K562 (cell line): ENCODE data around the gene GSDME. TPM values are rescaled to one million over a fixed set of nuclear protein-coding genes. Genes with fewer than 3 reads are reported as not detected.

ENCODE experiments used
- ATAC-seq: fragments of 200-7000 bp; cut with Tn5 transposase; 3 replicates; pipeline ENCODE4 v1.9.1; 2020; ENCODE audit warnings: moderate library complexity
- BruUV-seq: library from RNA; stranded (reverse); fragments of 400-500 nt; replicated peaks from 2 replicates; lab custom pipeline; 2021; lab: Mats Ljungman, UMichigan
- CTCF ChIA-PET: fragments of 300-600 bp; formaldehyde crosslinking; extraction: SDS; loops from one replicate; lab custom pipeline; 2021; ENCODE audit warnings: low intra/inter-chr PET ratio; lab: Yijun Ruan, JAX
- POLR2A ChIA-PET: fragments of 300-600, 350-650 bp; sonication (Branson Sonifier 250); formaldehyde crosslinking; extraction: SDS; loops from one replicate; lab custom pipeline; 2021; ENCODE audit warnings: antibody characterized with exemption, inconsistent platforms; lab: Yijun Ruan, JAX
- DNase-seq, 4 experiments: peaks; one replicate each; pipeline versions ENCODE4 v3.0.0 to v3.0.0-alpha.2; 2011 to 2018; ENCODE audit warnings: low spot score in 3 of 4, mixed read lengths in 3 of 4; ENCODE audit errors: extremely low read depth in 1 of 4
- FAIRE-seq: peaks from 2 replicates; lab custom pipeline; 2011; peaks lifted over from hg19 to GRCh38; lab: Jason Lieb, UNC
- H2AFZ ChIP-seq: 2 replicates; pipeline ENCODE4 v1.6.0; 2011; ENCODE audit warnings: low read depth, low read length, control low read depth, inconsistent platforms
- H3K27ac ChIP-seq: fragments of 200-600 bp; 3 replicates; pipeline ENCODE4 v1.8.0; 2011; ENCODE audit warnings: low read depth, mild to moderate bottlenecking, control low read depth, inconsistent platforms, low read length, moderate library complexity, mixed read lengths; ENCODE audit errors: extremely low read depth
- H3K27me3 ChIP-seq, 2 experiments: fragments of 300-600 bp in 1 of 2; 2 replicates in 1 of 2; 3 replicates in 1 of 2; pipeline versions ENCODE4 v1.6.0 to v1.8.0; 2011; ENCODE audit warnings: inconsistent platforms in 2 of 2, low read length in 2 of 2, mild to moderate bottlenecking in 1 of 2, mixed read lengths in 1 of 2, moderate library complexity in 1 of 2; ENCODE audit not compliant: control insufficient read depth in 2 of 2, insufficient read depth in 2 of 2
- H3K36me3 ChIP-seq: fragments of 300-600 bp; 3 replicates; pipeline ENCODE4 v1.8.0; 2011; ENCODE audit warnings: mild to moderate bottlenecking, low read length, inconsistent platforms; ENCODE audit not compliant: control insufficient read depth, insufficient read depth
- H3K4me1 ChIP-seq, 2 experiments: fragments of 200-600 bp in 1 of 2; replicated peaks in 1 of 2; 2 replicates in 1 of 2; 3 replicates in 1 of 2; pipeline versions ENCODE4 v1.5.1 to v1.8.0; 2011; ENCODE audit warnings: inconsistent platforms in 2 of 2, low read length in 2 of 2, mild to moderate bottlenecking in 1 of 2, mixed read lengths in 1 of 2, moderate library complexity in 1 of 2; ENCODE audit not compliant: control insufficient read depth in 2 of 2, insufficient read depth in 2 of 2
- H3K4me2 ChIP-seq: 2 replicates; pipeline ENCODE4 v1.6.1; 2011; ENCODE audit warnings: low read length, control low read depth, inconsistent platforms, mixed read lengths; ENCODE audit not compliant: insufficient read depth
- H3K4me3 ChIP-seq: fragments of 200-600 bp; sonication (generic), shearing (Covaris generic); 2 replicates; pipeline ENCODE4 v1.5.1; 2016; ENCODE audit warnings: control low read depth, inconsistent platforms
- H3K79me2 ChIP-seq: fragments of 200-600 bp; 3 replicates; pipeline ENCODE4 v1.8.0; 2011; ENCODE audit warnings: low read length, inconsistent platforms; ENCODE audit not compliant: control insufficient read depth, insufficient read depth
- H3K9ac ChIP-seq, 2 experiments: 2 replicates each; pipeline versions ENCODE4 v1.6.0 to v1.6.1; 2011; ENCODE audit warnings: low read depth in 2 of 2, low read length in 2 of 2, control low read depth in 1 of 2, inconsistent platforms in 1 of 2, mild to moderate bottlenecking in 1 of 2, mixed read lengths in 1 of 2; ENCODE audit not compliant: insufficient read depth in 1 of 2
- H3K9me1 ChIP-seq: one replicate; pipeline ENCODE4 v1.6.0; 2011; ENCODE audit warnings: inconsistent platforms, mild to moderate bottlenecking, low read length, moderate library complexity; ENCODE audit not compliant: control insufficient read depth, insufficient read depth
- H3K9me3 ChIP-seq: replicated peaks from 2 replicates; pipeline ENCODE4 v1.5.1; 2011; ENCODE audit warnings: low read depth, low read length, inconsistent platforms; ENCODE audit not compliant: control insufficient read depth, insufficient read depth
- H4K20me1 ChIP-seq: replicated peaks from 2 replicates; pipeline ENCODE4 v1.6.1; 2011; ENCODE audit warnings: low read length, inconsistent platforms, mixed read lengths; ENCODE audit not compliant: control insufficient read depth, insufficient read depth
- AFF4 ChIP-seq: sonication (generic); formaldehyde crosslinking; IDR thresholded peaks from 2 replicates; pipeline ENCODE4 v1.8.0; 2023; ENCODE audit warnings: mild to moderate bottlenecking, missing genetic modification reagents
- ARNT ChIP-seq, 2 experiments: fragments of 450-650 bp; IDR thresholded peaks; 2 replicates each; pipeline ENCODE4 v1.6.1; 2016; ENCODE audit warnings: mild to moderate bottlenecking in 1 of 2
- CGGBP1 ChIP-seq: fragments of 250-450 bp; sonication (Bioruptor Pico); IDR thresholded peaks from 2 replicates; pipeline ENCODE4 v1.9.0; 2021; ENCODE audit warnings: mild to moderate bottlenecking
- HMBOX1 ChIP-seq: sonication (generic); IDR thresholded peaks from 2 replicates; pipeline ENCODE4 v1.6.1; 2016
- MLX ChIP-seq, 2 experiments: fragments of 450-650 bp in 1 of 2; sonication (generic) in 1 of 2; formaldehyde crosslinking; conservative IDR thresholded peaks; 2 replicates each; pipeline versions ENCODE4 v1.4.0 to v1.8.1; 2020 to 2022; ENCODE audit warnings: mild to moderate bottlenecking in 1 of 2, missing genetic modification reagents in 1 of 2
- TEAD4 ChIP-seq, 2 experiments: sonication (generic) in 1 of 2; formaldehyde crosslinking in 1 of 2; IDR thresholded peaks; 2 replicates each; pipeline versions ENCODE4 v1.6.1 to v1.8.0; 2012 to 2022; ENCODE audit warnings: borderline replicate concordance in 1 of 2, inconsistent platforms in 1 of 2, low read length in 1 of 2, mild to moderate bottlenecking in 1 of 2, missing genetic modification reagents in 1 of 2
- ZNF699 ChIP-seq: fragments of 250-450 bp; sonication (Bioruptor Pico); IDR thresholded peaks from 2 replicates; pipeline ENCODE4 v1.8.0; 2021; ENCODE audit warnings: mild to moderate bottlenecking, moderate library complexity; ENCODE audit not compliant: insufficient replicate concordance
- WGBS: fragments of 100-300 bp; shearing (Covaris generic); methylation state at CpG from one replicate; pipeline ENCODE4 v1.1.6; 2016; ENCODE audit warnings: low coverage, mixed read lengths; ENCODE audit not compliant: insufficient coverage; ENCODE audit errors: missing lambda C conversion rate; 5-methylcytosine and 5-hydroxymethylcytosine counted together
- in situ Hi-C: fragments of 300-500 bp; cut with MboI; formaldehyde crosslinking; loops from 4 replicates; pipeline ENCODE4 v1.15.0; 2018; ENCODE audit warnings: inconsistent platforms, mixed read lengths
- intact Hi-C: fragments of 100-400 bp; cut with micrococcal nuclease; formaldehyde crosslinking; loops from 2 replicates; pipeline ENCODE4 v1.14.2; 2022
- polyA plus RNA-seq, 8 experiments: library from polyadenylated mRNA; depleted of rRNA in 4 of 8; stranded (reverse) in 5 of 8; unstranded in 3 of 8; fragments of >200 nt; fragmentation: Nextera tagmentation in 2 of 8; fragmentation: Illumina TruSeq in 1 of 8; extraction: Ambion mirVana in 2 of 8; extraction: Trizol in 1 of 8; gene quantifications; 2 replicates each; pipeline versions ENCODE4 v1.2.1 to v1.2.3, GENCODE V29; 2011 to 2014; ENCODE audit warnings: inconsistent platforms in 1 of 8, missing spikeins in 1 of 8
- total RNA-seq, 7 experiments: library from RNA; depleted of rRNA in 6 of 7; stranded (reverse); fragments of >200 nt in 6 of 7; fragmentation: Illumina TruSeq in 2 of 7; extraction: Trizol in 2 of 7; gene quantifications; 2 replicates each; pipeline versions ENCODE4 v1.2.1 to v1.2.3, GENCODE V29; 2011 to 2021; ENCODE audit warnings: low replicate concordance in 1 of 7

GSDME gene
- total and polyA plus RNA-seq, 9 of the 15 experiments (the other 6 are each of a cell fraction or from before 2014, with no cell fraction given): 0.37 to 1.9 (median 0.62) TPM

GRCh38 chr7:24802300-24802699, 45.0 kb upstream of the GSDME start:
- peak; percentile 51; the same call in 1 of the 2 replicates for TF ChIP-seq HMBOX1
- TF ChIP-seq TEAD4 (IDR thresholded peaks at IDR 0.05; ENCODE audit: low read length): no peak
- no peak for TF ChIP-seq TEAD4 (CRISPR knock-in tag; IDR thresholded peaks at IDR 0.05; ENCODE audit: borderline replicate concordance)
- no peak for TF ChIP-seq ZNF699 (CRISPR knock-in tag)
- TF ChIP-seq CGGBP1 (CRISPR knock-in tag): no peak
- no peak for TF ChIP-seq AFF4 (CRISPR knock-in tag)
- no peak for TF ChIP-seq ARNT (IDR thresholded peaks at IDR 0.05)
- TF ChIP-seq MLX (CRISPR knock-in tag; conservative IDR thresholded peaks at IDR 0.05): no peak
- Histone ChIP-seq H4K20me1 (no peaks in the 10 kb centered on the region), H3K9ac (no peak overlapping the region), H2AFZ (no peak overlapping the region), H3K9me3 (no peaks in the 10 kb centered on the region), H3K4me2 (no peak overlapping the region), H3K27ac (no peak overlapping the region), H3K9me1 (no peaks in the 10 kb centered on the region), H3K27me3 (no peaks in the 10 kb centered on the region), H3K79me2 (no peaks in the 10 kb centered on the region), H3K4me1 (no peaks in the 10 kb centered on the region), H3K4me3 (no peak overlapping the region), H3K36me3 (peaks cover 46% of the 10 kb centered on the region)
- ChIA-PET CTCF (no interaction called here), POLR2A (no interaction called here)
- in situ Hi-C loops: no loop called here
- ATAC-seq (no peak), FAIRE-seq (no peak), DNase-seq (no peak)
- no TSS peak for BruUV-seq
- intact Hi-C loops: no loop called here
- 97% methylated on average over 5 of the region's 5 CpGs for WGBS
